RWPE2 (cell line): ENCODE measurements around the gene CLMN.
A peak's percentile ranks its signal among the peaks of the same experiment; 100 is the strongest.

Experiments used
- ATAC-seq: fragments of 200-7000 bp; cut with Tn5 transposase; 3 replicates; pipeline ENCODE4 v1.9.1; 2021; ENCODE audit warnings: low read depth
- DNase-seq: peaks from one replicate; pipeline ENCODE4 v3.0.0-alpha.2; 2020; ENCODE audit warnings: low spot score
- H3K27ac ChIP-seq: fragments of 450-650 bp; 2 replicates; pipeline ENCODE4 v1.5.1; 2017; ENCODE audit warnings: mild to moderate bottlenecking; ENCODE audit not compliant: poor library complexity, severe bottlenecking
- H3K27me3 ChIP-seq: fragments of 250-450 bp; sonication (Bioruptor Pico); 2 replicates; pipeline ENCODE4 v1.5.1; 2021; ENCODE audit warnings: mild to moderate bottlenecking, moderate library complexity; ENCODE audit not compliant: insufficient read depth, poor library complexity, severe bottlenecking
- H3K36me3 ChIP-seq: fragments of 250-450 bp; sonication (Bioruptor Pico); 2 replicates; pipeline ENCODE4 v1.5.1; 2020; ENCODE audit warnings: low read depth, mild to moderate bottlenecking, moderate library complexity
- H3K4me1 ChIP-seq: fragments of 250-450 bp; sonication (Bioruptor Pico); 2 replicates; pipeline ENCODE4 v1.5.1; 2021; ENCODE audit warnings: mild to moderate bottlenecking, moderate library complexity; ENCODE audit not compliant: insufficient read depth, poor library complexity, severe bottlenecking
- H3K4me3 ChIP-seq: fragments of 250-450 bp; sonication (Bioruptor Pico); 2 replicates; pipeline ENCODE4 v1.5.1; 2021; ENCODE audit warnings: mild to moderate bottlenecking, moderate library complexity; ENCODE audit not compliant: severe bottlenecking
- H3K9me3 ChIP-seq: fragments of 250-450 bp; sonication (Bioruptor Pico); 2 replicates; pipeline ENCODE4 v1.5.1; 2021; ENCODE audit warnings: mild to moderate bottlenecking, moderate library complexity; ENCODE audit not compliant: severe bottlenecking
- CTCF ChIP-seq: fragments of 450-650 bp; IDR thresholded peaks from one replicate; pipeline ENCODE4 v1.5.1; 2017; ENCODE audit warnings: mild to moderate bottlenecking, moderate library complexity; ENCODE audit not compliant: poor library complexity, severe bottlenecking

Gene CLMN

DNA sequence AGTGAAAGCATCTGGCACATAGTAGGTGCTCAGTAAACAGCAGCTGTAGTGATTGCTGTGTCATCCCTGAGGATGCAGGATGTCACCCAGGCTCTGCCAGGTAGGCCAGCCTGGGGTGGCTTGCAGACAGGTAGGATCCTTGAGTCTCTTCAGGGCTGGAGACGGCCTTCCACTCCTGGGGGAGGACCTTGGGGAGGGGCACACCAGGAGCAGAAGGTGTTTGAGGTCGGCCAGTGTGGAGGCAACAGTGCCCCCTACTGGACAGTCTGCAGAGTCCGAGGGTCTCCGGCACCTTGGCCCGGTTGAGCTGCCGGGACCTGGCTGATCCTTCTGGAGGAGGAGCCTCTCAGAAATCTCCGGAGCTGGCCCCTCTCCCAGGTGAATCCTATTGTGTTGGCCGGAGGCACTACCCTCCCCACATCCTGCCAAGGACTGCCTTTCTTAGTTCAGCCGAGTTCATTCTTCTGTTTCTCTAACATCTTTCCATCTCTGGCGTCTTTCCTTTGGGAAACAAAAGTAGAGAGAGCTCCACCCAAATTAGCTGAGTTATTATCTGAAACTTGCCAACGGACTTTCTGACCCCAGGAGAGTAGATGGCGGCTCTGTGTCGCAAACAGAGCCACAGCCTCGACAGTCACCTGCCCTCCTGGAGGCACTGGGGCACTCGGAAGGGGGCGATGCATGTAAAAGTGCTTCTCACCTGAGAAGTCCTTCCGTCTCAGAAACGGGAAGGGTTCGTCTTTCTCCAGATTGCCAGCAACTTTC is 41.8 kb upstream of the CLMN start:
- peak; percentile 55 for TF ChIP-seq CTCF
- Histone ChIP-seq H3K4me3 (no peak overlapping the region), H3K9me3 (no peaks in the 10 kb centered on the region), H3K4me1 (peaks cover 5% of the 10 kb centered on the region), H3K36me3 (no peaks in the 10 kb centered on the region), H3K27me3 (no peaks in the 10 kb centered on the region), H3K27ac (no peak overlapping the region)
- no peak for DNase-seq
- peak; percentile 7; the same call in 1 of the 3 replicates for ATAC-seq

DNA sequence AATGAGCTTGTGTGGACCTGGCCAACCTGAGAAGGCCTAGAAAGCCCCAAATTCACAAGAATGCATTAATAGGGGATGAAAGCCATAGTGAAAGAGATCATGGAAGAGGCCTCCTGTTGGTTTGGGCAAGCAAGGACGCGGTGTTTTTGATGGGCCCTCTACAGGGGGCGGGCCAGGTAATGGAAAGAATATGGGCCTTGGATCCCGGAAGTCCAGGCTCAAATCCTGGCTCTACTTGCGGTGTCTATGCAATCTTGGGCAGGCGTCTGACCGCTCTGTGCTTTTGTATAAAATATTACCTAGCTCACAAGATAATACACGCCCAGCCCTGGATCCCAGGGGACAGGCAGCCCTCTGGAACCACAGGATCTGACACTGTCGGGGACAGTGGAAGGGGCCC is 41.1 kb upstream of the CLMN start:
- ATAC-seq (no peak), DNase-seq (no peak)
- Histone ChIP-seq H3K36me3 (no peaks in the 10 kb centered on the region), H3K4me3 (no peak overlapping the region), H3K9me3 (no peaks in the 10 kb centered on the region), H3K4me1 (peaks cover 3% of the 10 kb centered on the region), H3K27me3 (no peaks in the 10 kb centered on the region), H3K27ac (no peak overlapping the region)
- TF ChIP-seq CTCF = no peak

DNA sequence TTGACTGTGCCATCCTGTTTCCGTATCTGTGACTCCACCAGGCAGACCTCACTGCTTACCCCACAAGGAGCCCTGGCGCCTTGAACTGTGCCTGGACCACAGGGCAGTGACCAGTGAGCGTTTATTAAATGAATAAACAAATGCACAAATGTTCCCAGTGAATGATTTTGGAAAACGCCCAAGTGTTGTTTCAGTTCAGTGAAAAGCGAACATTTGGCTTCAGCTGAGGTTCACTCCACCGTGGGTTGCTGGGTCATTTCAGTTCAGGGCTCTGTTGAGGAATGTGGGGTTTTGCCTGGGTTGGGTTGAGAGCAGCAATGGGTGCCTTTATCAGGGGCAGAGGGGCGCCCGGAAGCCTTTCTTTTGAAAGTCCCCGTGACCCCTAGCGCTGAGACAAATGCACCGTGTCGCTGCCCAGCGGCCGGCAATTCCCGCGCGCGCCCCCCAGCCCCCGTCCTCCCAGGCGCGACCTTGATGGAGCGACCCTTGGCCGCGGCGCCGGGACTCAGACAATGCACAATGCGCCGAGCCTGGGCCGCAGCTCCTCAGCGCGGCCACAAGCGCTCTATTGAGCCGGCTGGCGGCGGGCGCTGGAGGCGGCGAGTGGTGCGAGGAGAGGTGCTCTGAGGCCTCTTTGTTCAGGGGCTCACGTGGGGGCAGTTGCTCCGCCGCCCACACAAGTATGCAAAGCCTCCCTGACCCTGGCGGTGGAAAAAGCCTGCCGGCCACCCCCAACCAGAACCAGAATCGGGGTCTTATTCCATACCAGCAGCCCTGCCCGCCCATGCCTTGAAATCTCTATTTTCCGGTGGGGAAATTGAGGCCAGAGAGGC is 40.5 kb upstream of the CLMN start:
- Histone ChIP-seq H3K36me3 (no peaks in the 10 kb centered on the region), H3K4me3 (no peak overlapping the region), H3K27me3 (no peaks in the 10 kb centered on the region), H3K4me1 (no peaks in the 10 kb centered on the region), H3K27ac (no peak overlapping the region), H3K9me3 (no peaks in the 10 kb centered on the region)
- no peak for TF ChIP-seq CTCF
- ATAC-seq (no peak), DNase-seq (no peak)

- no peak overlapping the region for H3K27ac ChIP-seq
- DNase-seq = no peak
- H3K9me3 ChIP-seq = peaks cover 4% of the 10 kb centered on the region
- no peak for ATAC-seq
- TF ChIP-seq CTCF = no peak
- no peaks in the 10 kb centered on the region for H3K36me3 ChIP-seq
- no peaks in the 10 kb centered on the region for H3K4me1 ChIP-seq
- no peak overlapping the region for H3K4me3 ChIP-seq
- no peaks in the 10 kb centered on the region for H3K27me3 ChIP-seq
These were observed 36.6 kb upstream of the CLMN start for GRCh38 chr14:95356245-95356869.
